ENCODE results near the gene LRRC8B.

DNA sequence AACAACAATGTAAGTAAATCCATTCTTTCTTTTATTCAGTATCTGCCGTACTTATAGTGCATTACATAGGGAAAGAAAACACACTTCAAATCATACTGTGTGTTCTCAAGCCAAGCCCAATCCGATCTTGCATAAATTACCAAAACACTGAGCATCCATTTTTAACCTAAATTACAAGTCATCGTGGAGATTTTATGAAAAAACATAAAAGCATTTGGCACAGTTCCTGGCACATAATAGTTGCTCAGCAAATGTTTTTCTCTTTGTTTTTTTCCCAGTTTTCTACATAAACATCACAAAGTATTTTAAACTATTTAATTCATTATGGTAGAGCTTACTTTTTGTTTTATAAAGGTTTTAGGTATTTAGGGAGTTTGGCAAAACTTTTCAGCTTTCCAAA lies 60.2 kb downstream of the LRRC8B start:
- TF ChIP-seq CTCF (conservative IDR thresholded peaks at IDR 0.05; ENCODE audit: low read length) = no peak
- no peak for TF ChIP-seq EZH2phosphoT487 (IDR thresholded peaks at IDR 0.05; ENCODE audit: borderline replicate concordance)

Data from Loucy (cell line).